GM10266 (cell line): ENCODE results near the gene PKD1.

ENCODE experiments used
- DNase-seq: peaks from one replicate; pipeline ENCODE4 v3.0.0; 2012; ENCODE audit errors: extremely low spot score
- TF ChIP-seq, protein P1 (sequence below): IDR thresholded peaks from 2 replicates; pipeline ENCODE4 v1.5.1; 2012; ENCODE audit warnings: mild to moderate bottlenecking, low read depth; ENCODE audit not compliant: control insufficient read depth, insufficient read depth; ENCODE audit errors: missing control alignments

The PKD1 gene

GRCh38 chr16:2174396-2175131 lies 38.9 kb upstream of the PKD1 start:
- TF ChIP-seq, protein P1, sequence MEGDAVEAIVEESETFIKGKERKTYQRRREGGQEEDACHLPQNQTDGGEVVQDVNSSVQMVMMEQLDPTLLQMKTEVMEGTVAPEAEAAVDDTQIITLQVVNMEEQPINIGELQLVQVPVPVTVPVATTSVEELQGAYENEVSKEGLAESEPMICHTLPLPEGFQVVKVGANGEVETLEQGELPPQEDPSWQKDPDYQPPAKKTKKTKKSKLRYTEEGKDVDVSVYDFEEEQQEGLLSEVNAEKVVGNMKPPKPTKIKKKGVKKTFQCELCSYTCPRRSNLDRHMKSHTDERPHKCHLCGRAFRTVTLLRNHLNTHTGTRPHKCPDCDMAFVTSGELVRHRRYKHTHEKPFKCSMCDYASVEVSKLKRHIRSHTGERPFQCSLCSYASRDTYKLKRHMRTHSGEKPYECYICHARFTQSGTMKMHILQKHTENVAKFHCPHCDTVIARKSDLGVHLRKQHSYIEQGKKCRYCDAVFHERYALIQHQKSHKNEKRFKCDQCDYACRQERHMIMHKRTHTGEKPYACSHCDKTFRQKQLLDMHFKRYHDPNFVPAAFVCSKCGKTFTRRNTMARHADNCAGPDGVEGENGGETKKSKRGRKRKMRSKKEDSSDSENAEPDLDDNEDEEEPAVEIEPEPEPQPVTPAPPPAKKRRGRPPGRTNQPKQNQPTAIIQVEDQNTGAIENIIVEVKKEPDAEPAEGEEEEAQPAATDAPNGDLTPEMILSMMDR: no peak
- no peak for DNase-seq

DNA sequence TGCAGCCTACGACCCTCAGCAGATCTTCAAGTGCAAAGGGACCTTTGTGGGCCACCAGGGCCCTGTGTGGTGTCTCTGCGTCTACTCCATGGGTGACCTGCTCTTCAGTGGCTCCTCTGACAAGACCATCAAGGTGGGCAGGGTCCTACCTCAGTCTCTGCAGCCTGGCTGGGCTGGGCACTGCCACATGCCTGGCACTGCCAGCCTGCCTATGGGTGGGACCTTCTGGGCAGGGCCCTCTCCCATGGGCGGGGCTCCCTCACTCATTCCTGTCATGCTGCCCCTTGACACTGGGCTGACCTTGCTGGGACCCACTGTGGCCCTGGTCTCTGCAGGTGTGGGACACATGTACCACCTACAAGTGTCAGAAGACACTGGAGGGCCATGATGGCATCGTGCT lies 38.2 kb upstream of the PKD1 start:
- TF ChIP-seq, protein P1: no peak

GRCh38 chr16:2173366-2173765 lies 37.7 kb upstream of the PKD1 start:
- TF ChIP-seq, protein P1: no peak
- no peak for DNase-seq

More for the DNA sequence above, 38.2 kb upstream of the PKD1 start:
- no peak for DNase-seq

DNA sequence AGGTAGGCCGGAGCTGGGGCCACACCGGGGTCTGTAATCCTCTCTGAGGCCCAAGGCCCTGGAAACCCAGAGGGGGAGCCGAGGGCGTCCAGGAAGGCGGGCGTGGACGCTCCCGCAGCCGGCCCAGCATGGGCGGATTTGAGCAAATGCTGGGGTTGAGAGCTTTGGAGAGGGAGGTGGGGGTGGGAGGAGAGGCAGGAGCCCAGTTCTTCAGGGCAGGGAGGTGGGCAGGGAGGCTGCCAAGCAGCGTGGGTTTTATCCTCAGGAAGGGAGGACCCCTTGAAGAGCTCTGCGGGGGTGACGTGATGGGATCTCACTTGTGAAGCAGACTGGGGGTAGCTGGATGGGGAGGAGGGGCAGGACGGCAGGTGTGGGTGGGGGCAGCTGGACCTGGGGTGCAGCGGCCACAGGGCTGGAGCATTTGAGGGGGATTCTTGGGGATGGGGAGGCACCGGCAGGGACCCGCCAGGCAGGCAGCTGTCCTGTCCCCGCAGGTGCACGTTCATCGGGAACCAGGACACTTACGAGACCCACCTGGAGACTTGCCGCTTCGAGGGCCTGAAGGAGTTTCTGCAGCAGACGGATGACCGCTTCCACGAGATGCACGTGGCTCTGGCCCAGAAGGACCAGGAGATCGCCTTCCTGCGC lies 37.1 kb upstream of the PKD1 start:
- no peak for DNase-seq
- TF ChIP-seq, protein P1: no peak

DNA sequence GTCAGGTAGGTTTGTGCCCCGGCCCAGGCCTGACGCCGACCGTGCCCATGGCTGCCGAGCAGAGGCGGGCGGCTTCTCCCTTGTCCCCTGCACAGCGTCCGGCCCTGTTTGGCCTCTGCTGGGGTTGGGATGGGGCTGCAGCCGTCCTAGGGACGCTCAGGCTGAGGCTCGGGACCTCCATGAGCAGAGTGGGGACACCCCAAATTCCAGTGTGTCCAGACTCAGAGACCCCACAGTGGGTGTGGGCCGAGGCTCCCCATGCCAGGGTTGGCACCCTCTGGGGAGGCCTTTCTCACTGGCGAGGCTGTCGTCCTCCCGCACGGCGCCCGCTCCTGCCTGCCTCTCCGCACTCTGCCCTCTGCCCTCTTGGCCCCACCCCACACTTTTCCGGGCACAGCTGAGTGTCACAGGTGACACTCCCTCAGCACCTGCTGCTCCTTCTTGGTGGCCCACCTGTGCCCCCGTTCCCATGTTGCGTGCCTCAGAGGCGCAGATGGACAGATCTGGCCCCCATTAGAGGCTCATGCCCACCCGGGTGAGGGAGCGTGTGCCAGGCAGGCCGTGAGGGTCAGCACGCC lies 36.0 kb upstream of the PKD1 start:
- DNase-seq: no peak
- TF ChIP-seq, protein P1: no peak

DNA sequence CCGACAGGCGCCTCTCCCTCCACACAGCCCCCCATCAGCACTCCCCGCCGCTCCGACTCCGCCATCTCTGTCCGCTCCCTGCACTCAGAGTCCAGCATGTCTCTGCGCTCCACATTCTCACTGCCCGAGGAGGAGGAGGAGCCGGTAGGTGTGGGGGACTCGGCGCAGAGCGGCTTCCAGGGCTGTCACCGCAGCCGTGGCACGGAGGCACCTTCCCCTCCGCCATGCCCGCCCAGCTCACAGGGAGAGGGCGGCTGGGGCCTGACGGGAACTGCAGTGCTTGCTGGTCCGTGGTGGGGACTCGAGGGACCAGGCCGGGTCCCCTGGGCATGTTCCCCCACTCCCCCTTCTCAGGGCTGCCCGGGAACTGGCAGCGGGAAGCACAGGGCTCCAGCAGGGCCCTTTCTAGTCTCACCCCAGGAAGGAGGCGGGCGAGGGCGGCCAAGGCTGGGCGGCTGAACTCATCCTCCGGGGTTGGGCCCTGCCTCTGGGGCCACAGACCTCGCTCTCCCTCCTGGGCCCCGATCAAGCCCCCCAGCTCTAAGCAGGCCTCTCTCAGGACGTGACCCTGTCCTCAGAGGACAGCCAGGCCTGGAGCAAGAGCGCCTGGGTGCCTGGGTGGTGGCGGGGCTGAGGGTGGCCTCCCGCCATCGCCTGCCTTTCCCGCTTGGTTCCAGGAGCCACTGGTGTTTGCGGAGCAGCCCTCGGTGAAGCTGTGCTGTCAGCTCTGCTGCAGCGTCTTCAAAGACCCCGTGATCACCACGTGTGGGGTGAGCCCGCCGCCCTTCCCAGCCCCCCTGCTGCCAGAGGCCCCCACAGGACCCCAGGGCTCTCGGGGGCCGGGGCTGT lies 35.1 kb upstream of the PKD1 start:
- TF ChIP-seq, protein P1: no peak
- no peak for DNase-seq
